H1 (cell line): ENCODE measurements around the gene TCF19.

Experiments
- EP300 ChIP-seq, 2 experiments: IDR thresholded peaks; 1 replicate in 1 of 2; 2 replicates in 1 of 2; pipeline ENCODE4 v1.6.1; 2011 to 2012; ENCODE audit warnings: low read depth in 2 of 2, low read length in 2 of 2, mild to moderate bottlenecking in 2 of 2, borderline replicate concordance in 1 of 2, inconsistent platforms in 1 of 2, moderate library complexity in 1 of 2
- HDAC2 ChIP-seq, 2 experiments: fragments of 300-600 bp in 1 of 2; sonication (generic) in 1 of 2; IDR thresholded peaks; 2 replicates each; pipeline ENCODE4 v1.6.1; 2011 to 2012; ENCODE audit warnings: low read depth in 2 of 2, low read length in 2 of 2, mild to moderate bottlenecking in 2 of 2, moderate library complexity in 2 of 2, borderline replicate concordance in 1 of 2, inconsistent platforms in 1 of 2
- MAFK ChIP-seq: IDR thresholded peaks from 2 replicates; pipeline ENCODE4 v1.6.1; 2012; ENCODE audit warnings: low read depth, mild to moderate bottlenecking, improper control_type of control experiment, low read length
- RFX5 ChIP-seq: IDR thresholded peaks from 2 replicates; pipeline ENCODE4 v1.6.1; 2011; ENCODE audit warnings: low read depth, low read length, improper control_type of control experiment, borderline replicate concordance
- SP1 ChIP-seq: IDR thresholded peaks from 2 replicates; pipeline ENCODE4 v1.6.1; 2011; ENCODE audit warnings: low read depth, low read length

GRCh38 chr6:31178143-31179041 lies 20.0 kb downstream of the TCF19 start:
- TF ChIP-seq EP300 (IDR thresholded peaks at IDR 0.05; ENCODE audit: borderline replicate concordance in 1 of 2, low read depth in 2 of 2, low read length in 2 of 2) (no peak), HDAC2 (IDR thresholded peaks at IDR 0.05; ENCODE audit: borderline replicate concordance in 1 of 2, low read depth in 2 of 2, low read length in 2 of 2) (no peak), SP1 (no peak), RFX5 (no peak), MAFK (no peak)
